ACC112 (cell line): ENCODE measurements around the gene MAPK14.

Source experiments
- H2AFZ ChIP-seq: fragments of 200-600 bp; sonication (generic); one replicate; pipeline ENCODE4 v1.6.0; 2017; ENCODE audit warnings: antibody characterized with exemption, low read length; ENCODE audit not compliant: unreplicated experiment
- H3K27ac ChIP-seq: fragments of 200-600 bp; sonication (generic); 2 replicates; pipeline ENCODE4 v1.5.1; 2014; ENCODE audit warnings: low read depth, mild to moderate bottlenecking, antibody characterized with exemption, low read length, moderate library complexity
- H3K27me3 ChIP-seq: fragments of 200-600 bp; sonication (generic); 2 replicates; pipeline ENCODE4 v1.6.1; 2014; ENCODE audit warnings: mild to moderate bottlenecking, antibody characterized with exemption, low read length, moderate library complexity, mixed read lengths; ENCODE audit not compliant: insufficient read depth
- H3K36me3 ChIP-seq: fragments of 200-600 bp; sonication (generic); 2 replicates; pipeline ENCODE4 v1.6.1; 2016; ENCODE audit warnings: mild to moderate bottlenecking, antibody characterized with exemption, low read length, moderate library complexity, mixed read lengths; ENCODE audit not compliant: insufficient read depth
- H3K4me1 ChIP-seq: fragments of 200-600 bp; sonication (generic); one replicate; pipeline ENCODE4 v1.6.1; 2016; ENCODE audit warnings: low read length, mixed read lengths; ENCODE audit not compliant: insufficient read depth, unreplicated experiment, control insufficient read depth
- H3K4me3 ChIP-seq: fragments of 200-600 bp; sonication (generic); 2 replicates; pipeline ENCODE4 v1.5.1; 2014; ENCODE audit warnings: mild to moderate bottlenecking, low read depth, low read length
- H3K79me2 ChIP-seq: fragments of 200-600 bp; sonication (generic); one replicate; pipeline ENCODE4 v1.6.0; 2016; ENCODE audit warnings: low read length; ENCODE audit not compliant: control insufficient read depth, unreplicated experiment, insufficient read depth

The MAPK14 gene

DNA sequence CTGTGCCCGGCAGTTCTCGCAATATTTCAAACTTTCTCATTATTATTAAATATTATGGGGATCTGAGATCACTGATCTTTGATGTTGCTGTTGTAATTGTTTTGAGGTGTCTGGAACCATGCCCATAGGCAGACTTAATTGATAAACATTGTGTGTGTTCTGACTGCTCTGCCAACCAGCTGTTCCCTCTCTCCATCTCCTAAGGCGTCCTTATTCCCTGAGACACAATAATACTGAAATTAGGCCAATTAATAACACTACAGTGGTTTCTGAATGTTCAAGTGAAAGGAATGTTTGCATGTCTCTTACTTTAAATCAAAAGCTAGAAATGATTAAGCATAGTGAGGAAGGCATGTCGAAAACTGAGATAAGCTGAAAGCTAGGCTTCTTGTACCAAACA, 7.6 kb downstream of the MAPK14 start:
- Histone ChIP-seq H3K79me2 (peaks cover 95% of the 10 kb centered on the region), H3K4me3 (no peak overlapping the region), H3K36me3 (no peaks in the 10 kb centered on the region), H3K27ac (no peak overlapping the region), H3K27me3 (no peaks in the 10 kb centered on the region), H3K4me1 (peaks cover 25% of the 10 kb centered on the region), H2AFZ (no peak overlapping the region)

DNA sequence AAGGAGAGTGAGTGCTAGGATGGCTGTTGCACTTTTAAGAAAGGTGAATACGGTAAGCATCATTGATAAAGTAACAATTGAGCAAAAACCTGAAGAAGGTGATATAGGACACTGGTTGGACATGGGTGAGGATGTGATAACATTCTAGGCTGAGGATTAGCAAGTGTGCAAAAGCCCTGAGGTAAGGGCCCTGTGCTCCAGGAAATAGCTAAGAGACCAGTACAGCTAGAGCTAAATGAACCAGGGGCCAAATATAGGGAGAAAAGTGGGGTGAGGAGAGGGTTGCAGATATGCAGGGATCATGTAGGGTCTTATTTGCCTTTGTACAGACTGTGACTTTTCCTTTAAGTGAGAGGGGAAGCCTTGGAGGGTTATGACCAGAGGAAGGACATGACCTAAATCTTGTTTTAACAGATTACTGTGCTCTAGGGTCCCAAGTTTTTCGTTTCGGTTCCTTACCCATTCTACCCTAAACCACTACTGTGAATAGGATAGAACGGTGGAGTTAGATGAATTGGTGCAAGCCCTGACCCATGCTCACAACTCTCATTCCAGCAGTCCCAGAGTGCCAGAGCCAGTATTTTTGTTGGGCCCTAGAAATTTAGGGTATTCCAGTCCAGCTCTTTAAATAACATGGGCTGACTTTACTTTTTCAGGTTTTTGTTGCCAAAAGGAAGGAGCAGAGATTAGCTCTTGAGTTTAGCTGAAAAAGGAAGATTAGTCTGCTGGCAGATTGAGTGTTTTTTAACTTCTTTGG, 10.7 kb downstream of the MAPK14 start:
- no peak overlapping the region for H3K27ac ChIP-seq

DNA sequence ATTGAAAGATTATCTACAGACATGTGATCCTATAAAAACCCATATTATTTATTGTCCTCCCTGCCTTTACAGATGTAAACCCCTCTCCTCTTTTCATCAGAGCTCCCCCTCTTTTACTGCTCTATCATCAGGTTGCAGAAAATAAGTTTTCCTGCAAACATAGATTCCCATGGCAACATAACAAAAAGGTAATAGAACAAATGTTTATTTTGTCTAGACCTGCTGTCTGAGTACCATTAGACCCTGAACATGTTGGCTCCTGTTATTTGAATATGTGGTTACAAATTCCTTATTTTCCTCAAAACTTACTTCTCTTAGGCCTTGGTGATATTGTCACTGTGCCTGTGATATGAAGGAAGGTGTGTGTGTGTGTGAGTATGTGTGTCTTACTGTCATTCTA, 11.5 kb downstream of the MAPK14 start:
- no peaks in the 10 kb centered on the region for H3K27me3 ChIP-seq
- no peak overlapping the region for H2AFZ ChIP-seq
- H3K79me2 ChIP-seq: peaks cover 89% of the 10 kb centered on the region
- no peak overlapping the region for H3K4me3 ChIP-seq
- H3K27ac ChIP-seq: no peak overlapping the region
- H3K36me3 ChIP-seq: no peaks in the 10 kb centered on the region
- H3K4me1 ChIP-seq: peaks cover 8% of the 10 kb centered on the region

More for the DNA sequence above, 10.7 kb downstream of the MAPK14 start:
- Histone ChIP-seq H3K4me3 (no peak overlapping the region), H3K36me3 (no peaks in the 10 kb centered on the region), H3K79me2 (peaks cover 93% of the 10 kb centered on the region), H3K4me1 (peaks cover 16% of the 10 kb centered on the region), H3K27me3 (no peaks in the 10 kb centered on the region), H2AFZ (no peak overlapping the region)

DNA sequence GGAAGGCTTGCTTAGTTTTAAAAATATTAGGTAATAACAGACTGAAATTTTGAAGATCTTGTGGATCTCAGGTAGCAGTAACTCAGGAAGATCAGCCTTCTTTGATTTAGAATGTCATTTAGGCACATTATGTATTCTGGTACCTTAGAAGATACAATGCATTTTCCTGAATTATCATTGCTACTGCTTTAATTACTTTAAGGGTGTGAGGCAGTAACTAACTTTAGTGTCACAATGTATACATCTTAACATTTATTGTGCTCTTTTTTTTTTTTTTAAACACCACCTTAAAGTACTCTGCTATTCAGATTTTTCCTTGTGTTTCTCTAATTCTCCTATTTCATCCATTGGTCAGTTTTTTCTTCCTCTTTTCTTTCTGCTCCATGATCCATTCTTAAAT, 13.3 kb downstream of the MAPK14 start:
- H3K4me3 ChIP-seq: no peak overlapping the region
- H3K27ac ChIP-seq: no peak overlapping the region
- H3K79me2 ChIP-seq: peaks cover 86% of the 10 kb centered on the region
- H3K27me3 ChIP-seq: no peaks in the 10 kb centered on the region
- peaks cover 4% of the 10 kb centered on the region for H3K4me1 ChIP-seq
- no peak overlapping the region for H2AFZ ChIP-seq
- H3K36me3 ChIP-seq: no peaks in the 10 kb centered on the region

- peaks cover 4% of the 10 kb centered on the region for H3K4me1 ChIP-seq
- peaks cover 84% of the 10 kb centered on the region for H3K79me2 ChIP-seq
Observed at GRCh38 chr6:36042618-36043260, 15.1 kb downstream of the MAPK14 start.

GRCh38 chr6:36049582-36049981, 22.0 kb downstream of the MAPK14 start:
- Histone ChIP-seq H3K27me3 (no peaks in the 10 kb centered on the region), H2AFZ (no peak overlapping the region), H3K27ac (no peak overlapping the region), H3K4me3 (no peak overlapping the region), H3K36me3 (no peaks in the 10 kb centered on the region), H3K79me2 (peaks cover 71% of the 10 kb centered on the region), H3K4me1 (peaks cover 8% of the 10 kb centered on the region)

More at GRCh38 chr6:36042618-36043260, 15.1 kb downstream of the MAPK14 start:
- Histone ChIP-seq H3K27me3 (no peaks in the 10 kb centered on the region), H3K36me3 (no peaks in the 10 kb centered on the region), H2AFZ (no peak overlapping the region), H3K4me3 (no peak overlapping the region), H3K27ac (no peak overlapping the region)

DNA sequence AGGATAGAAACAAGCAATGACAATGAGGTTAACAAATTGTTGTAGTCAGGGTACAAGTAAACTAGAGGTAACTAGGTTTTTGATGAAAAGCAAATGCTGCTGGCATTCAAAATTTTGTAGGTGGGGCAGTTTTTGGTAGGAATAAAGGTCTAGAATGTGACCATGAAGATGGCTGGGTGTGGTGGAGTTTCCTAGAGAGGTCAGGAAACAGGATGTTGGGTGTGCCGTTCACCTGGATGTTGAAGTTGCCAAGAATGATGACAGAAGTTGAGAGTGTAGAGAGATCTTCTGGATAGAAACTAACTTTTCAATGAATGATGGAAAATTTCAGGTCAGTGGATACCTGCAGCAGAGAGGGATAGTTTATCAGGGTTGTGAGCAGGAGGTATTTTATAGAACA, 22.7 kb downstream of the MAPK14 start:
- Histone ChIP-seq H3K27ac (no peak overlapping the region), H2AFZ (no peak overlapping the region), H3K27me3 (no peaks in the 10 kb centered on the region), H3K36me3 (no peaks in the 10 kb centered on the region), H3K4me3 (no peak overlapping the region), H3K4me1 (peaks cover 8% of the 10 kb centered on the region), H3K79me2 (peaks cover 70% of the 10 kb centered on the region)

DNA sequence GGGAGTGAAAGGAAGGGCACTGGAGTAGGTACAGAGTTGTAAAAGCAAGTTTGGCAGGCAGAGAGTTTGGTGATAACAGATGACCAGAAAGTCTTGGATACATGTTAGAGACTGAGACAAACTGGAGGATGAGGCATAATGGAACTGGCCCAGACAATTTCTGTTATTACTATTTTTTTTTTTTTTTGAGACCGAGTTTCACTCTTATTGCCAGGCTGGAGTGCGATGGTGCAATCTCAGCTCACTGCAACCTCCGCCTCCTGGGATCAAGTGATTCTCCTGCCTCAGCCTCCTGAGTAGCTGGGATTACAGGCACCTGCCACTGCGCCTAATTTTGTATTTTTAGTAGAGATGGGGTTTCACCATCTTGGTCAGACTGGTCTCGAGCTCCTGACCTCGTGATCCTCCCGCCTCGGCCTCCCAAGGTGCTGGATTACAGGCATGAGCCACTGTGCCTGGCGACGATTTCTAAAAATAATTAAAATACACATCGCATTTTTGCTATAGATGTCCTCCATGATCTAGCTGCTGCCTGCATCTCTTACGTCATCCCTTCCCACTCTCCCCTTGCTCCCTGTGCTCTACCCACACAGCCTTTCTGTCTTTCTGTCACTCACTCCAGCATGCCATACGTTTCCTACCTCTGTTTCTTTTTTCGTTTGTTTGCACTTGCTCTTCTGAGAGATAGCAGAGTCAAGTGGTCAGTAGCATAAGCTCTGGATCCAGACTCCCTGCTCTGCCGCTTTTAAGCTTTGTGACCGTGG, 23.5 kb downstream of the MAPK14 start:
- no peak overlapping the region for H3K4me3 ChIP-seq
- no peaks in the 10 kb centered on the region for H3K36me3 ChIP-seq
- H3K27me3 ChIP-seq: no peaks in the 10 kb centered on the region
- no peak overlapping the region for H3K27ac ChIP-seq
- peaks cover 8% of the 10 kb centered on the region for H3K4me1 ChIP-seq
- H2AFZ ChIP-seq: no peak overlapping the region
- peaks cover 71% of the 10 kb centered on the region for H3K79me2 ChIP-seq

GRCh38 chr6:36052097-36052496, 24.5 kb downstream of the MAPK14 start:
- no peak overlapping the region for H3K27ac ChIP-seq
- no peaks in the 10 kb centered on the region for H3K27me3 ChIP-seq
- H2AFZ ChIP-seq: no peak overlapping the region
- H3K36me3 ChIP-seq: no peaks in the 10 kb centered on the region
- H3K4me1 ChIP-seq: peaks cover 8% of the 10 kb centered on the region
- H3K79me2 ChIP-seq: peaks cover 71% of the 10 kb centered on the region
- H3K4me3 ChIP-seq: no peak overlapping the region

- H3K4me3 ChIP-seq: no peak overlapping the region
- H3K27me3 ChIP-seq: no peaks in the 10 kb centered on the region
- H3K36me3 ChIP-seq: no peaks in the 10 kb centered on the region
- peaks cover 70% of the 10 kb centered on the region for H3K79me2 ChIP-seq
- H2AFZ ChIP-seq: no peak overlapping the region
- H3K27ac ChIP-seq: no peak overlapping the region
- H3K4me1 ChIP-seq: peaks cover 8% of the 10 kb centered on the region
Observed at GRCh38 chr6:36053878-36054277, 26.3 kb downstream of the MAPK14 start.
